Fibroblast of lung (primary cell): Measurements from ENCODE around the gene PIGP. TPM values are rescaled to one million over a fixed set of nuclear protein-coding genes. Genes with fewer than 3 reads are reported as not detected.

Experiments
- DNase-seq, 2 donors: peaks; one replicate each; pipeline versions ENCODE4 v3.0.0 to v3.0.0-alpha.2; 2010; ENCODE audit warnings: low read depth in 2 of 2
- H2AFZ ChIP-seq: 2 replicates; pipeline ENCODE4 v1.5.1; 2012; ENCODE audit warnings: low read length, control low read depth, inconsistent platforms
- H3K27ac ChIP-seq: 2 replicates; pipeline ENCODE4 v1.5.1; 2011; ENCODE audit warnings: low read length, control low read depth; ENCODE audit not compliant: insufficient read depth
- H3K27me3 ChIP-seq: 2 replicates; pipeline ENCODE4 v1.5.1; 2011; ENCODE audit warnings: mild to moderate bottlenecking, low read length; ENCODE audit not compliant: control insufficient read depth, insufficient read depth
- H3K36me3 ChIP-seq: 2 replicates; pipeline ENCODE4 v1.5.1; 2011; ENCODE audit warnings: low read length; ENCODE audit not compliant: control insufficient read depth, insufficient read depth
- H3K4me1 ChIP-seq: 2 replicates; pipeline ENCODE4 v1.5.1; 2011; ENCODE audit warnings: low read length; ENCODE audit not compliant: control insufficient read depth, insufficient read depth; ENCODE audit errors: extremely low read depth
- H3K4me2 ChIP-seq: 2 replicates; pipeline ENCODE4 v1.5.1; 2011; ENCODE audit warnings: low read length, control low read depth; ENCODE audit not compliant: insufficient read depth; ENCODE audit errors: extremely low read depth
- H3K4me3 ChIP-seq, 4 experiments: fragments of 200-600 bp in 1 of 4; sonication (generic) in 1 of 4; replicated peaks in 1 of 4; 2 replicates each; pipeline ENCODE4 v1.5.1; 2011 to 2016; ENCODE audit warnings: low read length in 4 of 4, low read depth in 3 of 4, mild to moderate bottlenecking in 3 of 4, control low read depth in 2 of 4, inconsistent platforms in 1 of 4, mixed read lengths in 1 of 4; ENCODE audit not compliant: insufficient read depth in 1 of 4; ENCODE audit errors: control extremely low read depth in 1 of 4
- H3K79me2 ChIP-seq: 2 replicates; pipeline ENCODE4 v1.5.1; 2012; ENCODE audit warnings: mild to moderate bottlenecking, low read length, inconsistent platforms; ENCODE audit not compliant: control insufficient read depth, insufficient read depth
- H3K9ac ChIP-seq: 2 replicates; pipeline ENCODE4 v1.5.1; 2011; ENCODE audit warnings: mild to moderate bottlenecking, low read length, control low read depth; ENCODE audit not compliant: insufficient read depth
- H3K9me3 ChIP-seq: 2 replicates; pipeline ENCODE4 v1.5.1; 2012; ENCODE audit warnings: low read depth, low read length; ENCODE audit not compliant: control insufficient read depth, insufficient read depth
- H4K20me1 ChIP-seq: 2 replicates; pipeline ENCODE4 v1.5.1; 2011; ENCODE audit warnings: low read length; ENCODE audit not compliant: control insufficient read depth, insufficient read depth; ENCODE audit errors: extremely low read depth
- EZH2 ChIP-seq: IDR thresholded peaks from 2 replicates; pipeline ENCODE4 v1.5.1; 2012; ENCODE audit warnings: low read length, control low read depth, mild to moderate bottlenecking; ENCODE audit errors: missing control alignments
- polyA plus RNA-seq, 2 donors: library from polyadenylated mRNA; depleted of rRNA in 1 of 2; stranded (reverse) in 1 of 2; unstranded in 1 of 2; fragments of >200 nt; gene quantifications; 2 replicates each; pipeline ENCODE4 v1.2.1, GENCODE V29; 2011 to 2012; ENCODE audit warnings: missing spikeins in 1 of 2
- total RNA-seq: library from RNA; depleted of rRNA; stranded (reverse); fragments of >200 nt; gene quantifications from 2 replicates; pipeline ENCODE4 v1.2.1, GENCODE V29; 2014
- TF ChIP-seq, protein P1 (sequence below), 2 donors: IDR thresholded peaks in 1 of 2; conservative IDR thresholded peaks in 1 of 2; 1 replicate in 1 of 2; 2 replicates in 1 of 2; pipeline ENCODE4 v1.5.1; 2011 to 2012; ENCODE audit warnings: low read length in 2 of 2, control low read depth in 1 of 2, inconsistent platforms in 1 of 2, low read depth in 1 of 2, mild to moderate bottlenecking in 1 of 2

The PIGP gene
- total and polyA plus RNA-seq, 2 donors (not counting 1 experiment from before 2014, with no cell fraction given): 8.6 to 25.9 TPM

DNA sequence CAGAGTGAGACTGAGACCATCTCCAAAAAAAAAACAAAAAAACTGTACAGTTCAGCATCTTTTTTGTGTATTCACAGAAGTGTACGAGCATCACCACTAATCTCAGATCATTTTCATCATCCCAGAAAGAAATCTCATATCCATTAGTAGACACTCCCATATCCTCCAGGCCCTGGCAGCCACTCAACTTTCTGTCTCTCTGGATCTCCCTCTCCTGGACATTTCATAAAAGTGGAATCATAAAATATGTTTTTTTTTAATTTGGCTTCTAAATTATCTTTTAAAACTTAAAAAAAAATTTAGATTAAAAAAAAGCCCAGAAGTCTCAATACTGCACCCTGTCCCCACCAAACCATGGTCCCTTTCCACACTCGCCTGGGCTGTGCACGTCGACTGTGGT, 44.3 kb downstream of the PIGP start:
- TF ChIP-seq, protein P1, sequence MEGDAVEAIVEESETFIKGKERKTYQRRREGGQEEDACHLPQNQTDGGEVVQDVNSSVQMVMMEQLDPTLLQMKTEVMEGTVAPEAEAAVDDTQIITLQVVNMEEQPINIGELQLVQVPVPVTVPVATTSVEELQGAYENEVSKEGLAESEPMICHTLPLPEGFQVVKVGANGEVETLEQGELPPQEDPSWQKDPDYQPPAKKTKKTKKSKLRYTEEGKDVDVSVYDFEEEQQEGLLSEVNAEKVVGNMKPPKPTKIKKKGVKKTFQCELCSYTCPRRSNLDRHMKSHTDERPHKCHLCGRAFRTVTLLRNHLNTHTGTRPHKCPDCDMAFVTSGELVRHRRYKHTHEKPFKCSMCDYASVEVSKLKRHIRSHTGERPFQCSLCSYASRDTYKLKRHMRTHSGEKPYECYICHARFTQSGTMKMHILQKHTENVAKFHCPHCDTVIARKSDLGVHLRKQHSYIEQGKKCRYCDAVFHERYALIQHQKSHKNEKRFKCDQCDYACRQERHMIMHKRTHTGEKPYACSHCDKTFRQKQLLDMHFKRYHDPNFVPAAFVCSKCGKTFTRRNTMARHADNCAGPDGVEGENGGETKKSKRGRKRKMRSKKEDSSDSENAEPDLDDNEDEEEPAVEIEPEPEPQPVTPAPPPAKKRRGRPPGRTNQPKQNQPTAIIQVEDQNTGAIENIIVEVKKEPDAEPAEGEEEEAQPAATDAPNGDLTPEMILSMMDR (conservative IDR thresholded peaks at IDR 0.05 in 1 of 2, IDR thresholded peaks at IDR 0.05 in 1 of 2; ENCODE audit: low read depth in 1 of 2, low read length in 2 of 2): no peak
- no peak for TF ChIP-seq EZH2
- Histone ChIP-seq H2AFZ (no peak overlapping the region), H3K79me2 (no peaks in the 10 kb centered on the region), H4K20me1 (no peaks in the 10 kb centered on the region), H3K4me3 (no peak overlapping the region), H3K4me1 (no peaks in the 10 kb centered on the region), H3K27ac (no peak overlapping the region), H3K36me3 (no peaks in the 10 kb centered on the region), H3K9me3 (no peaks in the 10 kb centered on the region), H3K4me2 (no peak overlapping the region), H3K27me3 (peaks cover 2% of the 10 kb centered on the region), H3K9ac (no peak overlapping the region)
- peak in 1 of 2 donors; percentile 26 for DNase-seq

DNA sequence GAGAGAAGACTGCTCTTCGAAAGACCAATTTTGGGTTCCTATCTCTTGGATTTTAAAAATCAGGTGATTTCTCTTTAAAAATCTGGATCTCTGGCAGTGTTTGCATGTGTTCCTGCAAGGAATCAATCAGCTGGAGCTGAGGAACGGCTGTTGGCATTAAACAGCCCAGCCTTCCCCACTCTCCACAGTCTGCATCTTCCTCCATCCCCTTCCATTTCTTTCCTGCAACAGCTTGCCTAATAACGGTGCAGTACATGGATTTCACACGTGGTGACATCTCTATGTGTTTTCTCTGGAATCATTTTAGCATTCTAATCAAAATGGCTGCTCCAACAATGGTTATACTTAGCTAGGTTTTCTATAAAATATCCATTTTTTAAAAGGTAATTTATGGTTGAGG, 46.4 kb downstream of the PIGP start:
- no peak overlapping the region for H3K4me2 ChIP-seq
- H3K36me3 ChIP-seq: no peaks in the 10 kb centered on the region
- H4K20me1 ChIP-seq: no peaks in the 10 kb centered on the region
- no peaks in the 10 kb centered on the region for H3K79me2 ChIP-seq
- H3K27ac ChIP-seq: no peak overlapping the region
- no peaks in the 10 kb centered on the region for H3K9me3 ChIP-seq
- peaks cover 2% of the 10 kb centered on the region for H3K27me3 ChIP-seq
- no peak overlapping the region for H3K4me3 ChIP-seq
- H3K9ac ChIP-seq: no peak overlapping the region
- no peak for DNase-seq
- H2AFZ ChIP-seq: no peak overlapping the region
- TF ChIP-seq, protein P1 (conservative IDR thresholded peaks at IDR 0.05 in 1 of 2, IDR thresholded peaks at IDR 0.05 in 1 of 2; ENCODE audit: low read depth in 1 of 2, low read length in 2 of 2): no peak
- TF ChIP-seq EZH2: no peak
- H3K4me1 ChIP-seq: no peaks in the 10 kb centered on the region

DNA sequence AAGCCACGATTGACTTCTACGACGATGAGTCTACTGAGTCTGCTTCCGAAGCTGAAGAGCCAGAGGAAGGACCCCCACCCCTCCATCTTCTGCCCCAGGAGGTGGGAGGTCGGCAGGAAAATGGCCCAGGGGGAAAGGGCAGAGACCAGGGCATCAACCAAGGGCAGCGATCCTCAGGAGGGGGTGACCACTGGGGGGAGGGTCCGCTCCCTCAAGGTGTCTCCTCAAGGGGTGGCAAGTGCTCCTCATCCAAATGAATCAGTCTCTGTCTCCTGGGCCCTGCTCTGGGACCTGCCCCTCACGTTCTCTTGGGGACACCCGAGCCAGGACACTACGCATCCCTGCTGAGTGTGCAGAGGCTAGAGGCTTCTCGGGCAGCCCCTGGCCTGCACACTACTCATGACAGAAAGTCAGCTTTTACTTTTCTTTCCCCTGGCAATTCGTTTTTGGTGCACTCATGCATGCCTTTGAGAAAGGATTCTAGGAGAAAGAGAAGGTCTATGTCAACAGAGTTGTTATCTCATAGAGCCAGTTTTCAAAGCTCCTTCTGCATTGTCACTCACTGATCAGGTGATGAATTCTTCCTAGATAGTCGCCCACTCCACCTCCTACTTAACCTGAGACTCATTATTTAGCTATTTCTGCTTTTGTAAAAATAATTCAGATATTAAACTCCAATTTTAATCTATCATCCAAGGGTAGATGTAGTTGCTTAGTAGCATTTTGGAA, 54.8 kb downstream of the PIGP start:
- Histone ChIP-seq H3K4me1 (no peaks in the 10 kb centered on the region), H3K27me3 (no peaks in the 10 kb centered on the region), H3K9me3 (no peaks in the 10 kb centered on the region), H3K27ac (no peak overlapping the region), H3K36me3 (no peaks in the 10 kb centered on the region), H3K79me2 (no peaks in the 10 kb centered on the region), H3K9ac (no peak overlapping the region), H2AFZ (no peak overlapping the region), H4K20me1 (no peaks in the 10 kb centered on the region), H3K4me2 (no peak overlapping the region), H3K4me3 (no peak overlapping the region)
- TF ChIP-seq, protein P1 (conservative IDR thresholded peaks at IDR 0.05 in 1 of 2, IDR thresholded peaks at IDR 0.05 in 1 of 2; ENCODE audit: low read depth in 1 of 2, low read length in 2 of 2): no peak
- no peak for TF ChIP-seq EZH2
- DNase-seq: no peak

Other genes starting within 250 kb of the PIGP start
- 31.3 and 40.0 TPM in 2 replicates for gene HLCS, start 106.4 kb downstream of the PIGP start, total RNA-seq
- 17.3 and 23.1 TPM in 2 replicates for gene HLCS, start 106.4 kb downstream of the PIGP start, polyA plus RNA-seq
- not detected in 2 replicates for gene RIPPLY3, start 66.4 kb downstream of the PIGP start, total RNA-seq
- 0.03 TPM in 1 of 2 replicates, not detected in the other for gene RIPPLY3, start 66.4 kb downstream of the PIGP start, polyA plus RNA-seq
- 224 and 253 TPM in 2 replicates for gene TTC3, start 183 bp upstream of the PIGP start, total RNA-seq
- gene TTC3, start 183 bp upstream of the PIGP start, polyA plus RNA-seq: 93.2 and 121 TPM in 2 replicates
- 68.8 and 84.4 TPM in 2 replicates for gene VPS26C, start 194.3 kb upstream of the PIGP start, total RNA-seq
- gene VPS26C, start 194.3 kb upstream of the PIGP start, polyA plus RNA-seq: 55.9 and 61.4 TPM in 2 replicates